OCI-LY1 (cell line): ENCODE measurements around the gene FAM200C.

Experiments used
- CTCF ChIP-seq: fragments of 200-600 bp; sonication (generic), shearing (Covaris generic); IDR thresholded peaks from 2 replicates; pipeline ENCODE4 v1.5.1; 2017; ENCODE audit warnings: mild to moderate bottlenecking, antibody characterized with exemption, low read length, moderate library complexity, mixed read lengths
- EZH2 ChIP-seq: fragments of 200-600 bp; sonication (generic), shearing (Covaris generic); IDR thresholded peaks from 2 replicates; pipeline ENCODE4 v1.8.0; 2017; ENCODE audit warnings: borderline replicate concordance, mixed run types, mild to moderate bottlenecking, antibody characterized with exemption, low read length, moderate library complexity, mixed read lengths

- TF ChIP-seq CTCF (no peak), EZH2 (no peak)
Measured at GRCh38 chr5:160360310-160360709, 39.5 kb downstream of the FAM200C start.
